Stimulated activated CD4-positive, alpha-beta T cell treated with anti-CD3 and anti-CD28 coated beads, Interleukin-15, amount 100 ng/mL, for 48 hours (primary cell): ENCODE results near the gene POLD4.
A peak's percentile ranks its signal among the peaks of the same experiment; 100 is the strongest.

Experiments
- DNase-seq, 2 donors: peaks; one replicate each; pipeline ENCODE4 v3.0.0-alpha.2; 2020; ENCODE audit warnings: low read depth in 2 of 2

POLD4 gene

DNA sequence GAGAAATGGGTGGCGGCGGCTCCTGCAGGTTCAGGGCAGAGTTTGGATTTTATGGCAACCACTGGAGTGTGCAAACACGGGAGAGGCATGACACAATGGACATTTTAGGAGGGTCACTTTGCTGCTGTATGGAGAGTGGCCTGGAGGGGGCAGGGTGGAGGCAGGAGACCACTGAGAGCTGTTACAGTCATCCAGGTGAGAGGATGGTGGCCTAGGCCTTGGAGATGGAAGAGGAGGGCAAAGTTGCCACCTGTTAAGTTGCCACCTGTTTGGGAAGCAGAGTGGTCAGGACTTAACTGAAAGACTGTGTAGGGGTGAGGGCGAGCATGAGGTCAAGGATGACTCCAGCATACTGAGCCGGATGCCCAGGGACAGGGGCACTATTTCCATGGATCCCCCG lies 36.1 kb upstream of the POLD4 start:
- DNase-seq, result no peak

DNA sequence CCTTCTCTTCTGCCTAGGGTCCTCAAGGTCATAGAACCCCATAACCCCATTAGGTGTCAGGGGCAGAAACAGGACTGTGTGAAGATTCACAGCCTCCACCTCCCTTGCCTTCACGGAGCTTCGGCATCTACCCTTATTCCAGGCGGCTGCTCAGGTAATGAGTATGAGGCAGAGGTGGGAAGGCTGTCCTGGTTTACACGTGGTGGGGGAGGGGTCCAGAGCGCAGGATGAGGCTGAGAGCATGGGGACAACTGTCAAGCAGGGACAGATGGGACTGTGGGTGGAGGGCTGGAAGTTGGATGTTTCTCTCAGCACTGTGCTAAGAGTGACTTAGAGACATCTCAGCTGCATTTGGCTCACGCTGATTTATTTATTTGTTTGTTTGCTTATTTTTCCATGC lies 34.2 kb upstream of the POLD4 start:
- no peak for DNase-seq

DNA sequence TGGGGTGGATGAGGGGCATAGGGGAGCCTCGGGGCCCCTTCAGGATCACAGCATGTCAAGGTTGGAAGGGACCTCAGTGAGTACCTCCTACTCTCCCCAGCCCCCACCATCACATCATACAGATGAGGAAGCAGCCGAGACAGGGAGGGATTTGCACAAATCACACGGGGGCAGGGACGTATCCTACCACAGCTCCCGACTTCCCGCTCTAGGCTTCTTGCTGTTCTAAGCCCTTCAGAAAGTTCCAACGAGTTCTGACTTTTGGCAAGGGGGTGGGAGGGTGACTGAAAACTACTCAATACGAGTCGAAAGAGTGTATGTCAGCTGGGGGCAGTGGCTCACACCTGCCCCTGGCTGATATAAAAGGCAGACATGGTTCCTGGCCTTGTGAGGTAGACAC lies 33.7 kb upstream of the POLD4 start:
- DNase-seq, result no peak

DNA sequence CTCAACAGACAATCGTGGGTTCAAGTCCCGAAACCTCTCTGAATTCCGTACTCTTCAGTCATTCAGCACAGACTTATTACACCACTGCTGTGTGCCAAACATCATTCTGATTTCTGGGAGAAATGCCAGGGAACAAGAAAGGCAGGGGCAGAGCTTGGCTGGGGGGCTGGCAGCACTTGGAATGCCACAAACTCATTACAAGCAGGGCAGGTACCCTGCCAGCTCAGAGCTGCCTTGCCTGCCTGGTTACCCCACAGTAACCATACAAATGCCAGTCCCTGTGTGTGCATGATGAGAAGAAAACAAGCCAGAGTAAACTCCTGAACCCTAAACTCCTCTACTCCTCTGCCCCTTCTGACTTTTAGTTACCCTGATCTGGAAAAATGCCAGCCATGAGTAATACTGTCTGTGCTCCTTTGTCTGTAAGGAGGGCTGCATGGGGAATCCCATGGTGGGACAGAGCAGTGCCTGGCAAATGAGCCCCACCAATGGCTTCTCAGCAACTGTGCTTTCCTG lies 31.6 kb upstream of the POLD4 start:
- DNase-seq, result no peak

DNA sequence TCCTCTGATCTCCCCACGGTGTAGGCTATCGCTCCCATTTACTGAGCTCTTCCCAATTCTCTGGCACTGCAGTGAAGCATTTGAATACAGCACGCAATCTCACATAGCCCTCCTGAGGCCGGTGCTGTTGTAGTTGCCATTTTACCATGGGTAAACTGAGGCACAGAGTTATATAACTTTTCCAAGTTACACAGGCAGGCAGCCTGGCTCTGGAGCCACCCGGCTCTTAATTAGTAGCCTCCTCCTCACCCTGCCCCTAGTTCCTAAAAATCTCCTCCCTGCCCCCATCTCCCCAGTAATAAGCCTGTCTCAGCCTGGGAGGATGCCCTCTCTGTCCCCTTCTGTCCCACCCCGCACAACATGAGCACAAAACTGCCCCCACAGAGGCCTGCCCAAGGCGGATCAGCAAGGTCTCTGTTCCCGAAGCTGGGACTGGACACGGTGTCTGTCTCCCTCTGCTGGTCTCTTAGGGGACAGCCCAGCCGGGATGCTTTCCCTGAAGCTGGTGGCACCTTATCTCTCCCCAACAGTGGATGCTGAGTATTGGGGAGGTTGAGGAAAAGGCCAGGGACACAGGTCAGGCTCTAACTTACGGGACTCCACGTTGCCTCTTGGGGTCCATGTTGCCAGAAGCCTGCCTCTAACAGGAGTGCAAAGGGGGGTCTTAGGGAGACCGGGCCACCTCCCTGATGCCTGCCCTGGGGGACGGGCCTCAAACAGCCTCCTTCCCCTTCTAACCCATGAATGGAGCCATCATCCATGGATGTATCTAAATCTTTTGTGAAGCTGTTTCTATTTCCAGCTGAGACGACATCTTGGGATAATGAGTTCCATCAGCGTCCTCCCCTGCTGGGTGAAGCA lies 29.2 kb upstream of the POLD4 start:
- peak; percentile 69 to 77 for DNase-seq

DNA sequence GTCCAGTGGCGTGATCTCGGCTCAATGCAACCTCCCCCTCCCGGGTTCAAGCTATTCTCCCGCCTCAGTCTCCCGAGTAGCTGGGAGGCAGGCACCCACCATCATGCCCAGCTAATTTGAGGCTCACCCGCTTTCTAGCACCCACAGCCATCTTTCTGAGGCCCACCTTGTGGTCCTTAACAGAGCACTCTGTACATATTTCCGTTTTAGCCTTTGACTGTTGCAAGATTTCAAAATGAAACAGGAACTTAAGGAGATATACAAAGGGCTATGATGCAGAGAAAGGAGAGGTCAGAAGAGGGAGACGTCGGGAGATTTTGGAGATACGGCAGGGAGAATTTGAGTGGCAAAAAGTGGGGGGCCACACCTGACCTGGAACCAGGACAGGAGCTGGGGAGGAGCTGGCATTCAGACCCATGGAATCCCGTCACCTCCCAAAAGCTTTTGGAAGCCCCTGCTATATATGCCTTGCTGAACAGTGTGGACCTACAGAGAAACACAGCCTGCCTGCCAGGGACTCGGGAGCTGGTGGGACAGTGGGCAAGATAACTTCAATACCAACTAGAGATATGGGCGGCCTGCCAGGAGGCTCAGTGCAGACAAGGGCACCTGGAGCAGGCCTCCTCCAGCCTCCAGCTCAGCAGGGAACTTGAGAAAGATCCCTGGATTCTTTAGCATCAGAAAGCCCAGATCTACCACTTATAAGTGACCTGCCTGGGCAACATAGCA lies 28.1 kb upstream of the POLD4 start:
- DNase-seq, result no peak

DNA sequence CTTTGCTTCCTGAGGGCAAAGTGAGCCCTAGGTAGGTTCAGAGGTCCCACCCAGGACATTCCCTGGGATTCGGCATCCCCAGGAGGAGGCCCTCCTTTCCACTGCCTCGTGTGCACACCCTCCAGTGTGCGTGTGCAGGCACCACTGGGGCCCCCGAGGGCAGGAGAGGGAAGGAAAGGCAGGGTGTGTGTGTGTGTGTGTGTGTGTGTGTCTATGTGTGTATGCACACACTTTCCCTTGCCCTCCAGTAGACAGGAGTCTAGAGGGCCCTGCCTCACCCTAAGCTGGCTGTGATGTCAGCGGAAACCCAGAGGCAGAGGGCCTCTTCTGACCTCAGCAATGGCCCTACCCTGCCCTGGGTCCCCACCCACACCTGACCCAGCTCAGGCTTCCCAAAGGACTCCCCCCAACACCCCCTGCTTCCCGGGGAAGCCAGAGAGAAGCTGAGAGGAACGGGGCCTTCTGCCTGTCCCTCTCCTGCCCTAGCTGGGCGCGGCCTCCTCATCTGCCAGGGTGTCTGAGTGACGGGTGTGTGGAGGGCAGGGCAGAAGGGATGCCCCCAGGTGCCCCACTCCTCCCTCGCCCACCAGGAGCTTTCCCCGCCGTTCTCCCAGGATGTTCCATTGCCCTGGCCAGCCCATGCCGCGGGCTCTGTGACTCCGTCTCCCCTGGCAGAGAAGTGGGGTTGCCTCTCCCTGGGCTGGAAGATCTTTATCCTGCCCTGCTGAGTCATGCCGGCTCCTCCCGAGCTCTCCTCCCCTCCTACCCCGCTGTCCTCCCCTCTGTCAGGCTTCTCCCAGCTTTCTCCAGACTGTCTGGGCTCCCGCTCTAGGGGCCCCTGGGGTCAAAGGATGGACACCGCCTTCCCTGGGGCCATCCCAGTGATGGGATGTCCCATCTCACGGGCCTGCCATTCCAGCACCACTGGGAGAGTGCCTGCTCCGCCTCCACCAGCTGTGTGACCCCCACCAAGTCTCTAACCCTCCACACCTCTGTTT lies 26.0 kb upstream of the POLD4 start:
- DNase-seq, result no peak

DNA sequence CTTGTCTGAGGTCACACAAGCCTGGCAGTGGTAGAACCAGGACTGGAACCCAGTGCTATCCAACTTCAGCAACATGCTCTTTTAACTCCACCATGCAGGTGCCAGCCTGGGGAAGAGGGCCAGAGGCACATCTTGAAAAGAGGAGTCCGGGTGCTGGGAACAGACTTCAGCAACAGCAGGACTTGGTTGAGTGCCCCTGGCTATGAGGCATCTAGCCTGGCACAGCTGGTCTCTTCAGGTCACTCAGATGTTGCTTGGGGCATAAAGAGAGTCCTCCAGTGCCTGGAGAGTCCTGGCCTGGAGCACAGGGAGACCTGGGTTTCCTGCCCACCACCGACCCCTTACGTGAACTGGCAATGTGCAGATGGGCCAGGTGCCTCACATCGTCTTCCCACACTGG lies 25.2 kb upstream of the POLD4 start:
- DNase-seq, result no peak

DNA sequence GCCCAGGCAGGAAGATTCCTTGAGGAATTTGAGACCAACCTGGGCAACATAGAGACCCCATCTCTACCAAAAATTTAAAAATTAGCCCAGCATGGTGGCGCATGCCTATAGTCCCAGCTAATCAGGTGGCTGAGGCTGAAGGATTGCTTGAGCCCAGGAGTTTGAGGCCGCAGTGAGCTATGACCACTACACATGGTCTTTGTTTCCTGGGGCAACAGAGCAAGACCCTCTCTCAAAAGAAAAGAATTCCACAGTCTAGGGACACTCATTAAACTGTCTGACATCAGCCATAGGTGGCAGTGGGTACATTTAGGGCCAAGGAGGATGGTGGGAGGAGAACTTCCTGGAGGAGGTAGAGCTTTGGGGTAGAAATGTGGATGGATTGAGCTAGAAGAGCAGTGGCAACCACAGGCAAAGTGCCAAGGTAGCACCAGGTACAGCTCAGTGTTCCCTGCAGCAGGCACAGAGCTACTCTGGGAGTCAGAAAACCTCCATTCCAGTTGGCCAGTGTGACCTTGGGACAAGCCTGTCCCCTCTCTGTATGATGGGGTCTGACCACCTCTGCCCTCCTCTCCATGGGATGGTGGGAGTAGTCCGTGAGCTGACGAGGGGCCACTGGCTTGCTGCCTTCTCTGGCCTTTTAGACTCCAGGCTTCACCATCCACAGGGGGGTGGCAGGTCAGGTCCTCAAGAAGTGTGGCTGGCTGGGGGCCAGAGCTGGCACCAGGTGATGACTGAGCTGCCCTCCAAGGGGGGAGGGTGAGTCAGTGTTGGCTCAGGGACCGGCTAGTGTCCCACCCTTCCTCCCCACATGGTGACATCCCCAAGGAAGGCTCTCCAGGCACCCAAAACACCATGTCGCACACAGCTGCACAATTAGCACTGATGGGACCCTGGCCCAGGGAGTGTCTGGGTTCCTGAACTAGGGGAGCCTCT lies 23.8 kb upstream of the POLD4 start:
- no peak for DNase-seq

DNA sequence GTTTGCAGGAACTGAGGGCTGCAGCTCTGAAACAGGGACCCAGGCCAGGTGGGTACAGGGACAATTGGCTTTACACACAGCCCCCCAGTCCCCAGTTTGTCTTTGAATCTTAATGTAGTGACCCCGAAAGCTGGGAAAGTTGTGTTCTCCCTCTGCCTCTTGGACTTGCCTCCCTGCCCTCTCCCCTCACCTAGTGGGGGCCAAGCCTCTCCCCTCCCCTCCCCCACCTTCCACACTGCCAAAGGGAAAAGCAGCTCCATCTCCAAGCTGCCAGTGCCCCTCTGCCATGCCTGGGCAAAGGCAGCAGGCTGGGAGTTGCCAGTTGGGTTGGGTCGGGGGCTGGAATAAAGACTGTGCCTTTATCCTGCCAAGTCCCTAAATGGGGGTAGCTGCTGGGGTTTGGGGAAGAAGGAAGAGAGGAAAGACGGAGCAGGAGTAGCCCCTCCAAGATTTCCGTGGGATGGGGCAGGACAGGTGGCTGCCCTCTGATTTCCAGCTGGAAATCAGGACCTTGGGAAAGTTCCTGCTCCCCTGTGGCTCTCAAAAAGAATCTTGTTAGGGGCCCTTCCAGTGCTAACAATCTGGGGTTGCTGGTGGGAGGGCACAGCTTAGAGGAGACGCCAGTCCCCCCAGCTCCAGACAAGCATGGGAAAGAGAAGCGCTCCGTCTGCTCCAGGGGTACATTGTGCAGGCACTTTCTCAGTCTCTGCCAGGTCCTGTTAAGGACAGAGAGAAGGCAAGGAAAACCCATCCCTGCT lies 22.9 kb upstream of the POLD4 start:
- DNase-seq, result no peak

DNA sequence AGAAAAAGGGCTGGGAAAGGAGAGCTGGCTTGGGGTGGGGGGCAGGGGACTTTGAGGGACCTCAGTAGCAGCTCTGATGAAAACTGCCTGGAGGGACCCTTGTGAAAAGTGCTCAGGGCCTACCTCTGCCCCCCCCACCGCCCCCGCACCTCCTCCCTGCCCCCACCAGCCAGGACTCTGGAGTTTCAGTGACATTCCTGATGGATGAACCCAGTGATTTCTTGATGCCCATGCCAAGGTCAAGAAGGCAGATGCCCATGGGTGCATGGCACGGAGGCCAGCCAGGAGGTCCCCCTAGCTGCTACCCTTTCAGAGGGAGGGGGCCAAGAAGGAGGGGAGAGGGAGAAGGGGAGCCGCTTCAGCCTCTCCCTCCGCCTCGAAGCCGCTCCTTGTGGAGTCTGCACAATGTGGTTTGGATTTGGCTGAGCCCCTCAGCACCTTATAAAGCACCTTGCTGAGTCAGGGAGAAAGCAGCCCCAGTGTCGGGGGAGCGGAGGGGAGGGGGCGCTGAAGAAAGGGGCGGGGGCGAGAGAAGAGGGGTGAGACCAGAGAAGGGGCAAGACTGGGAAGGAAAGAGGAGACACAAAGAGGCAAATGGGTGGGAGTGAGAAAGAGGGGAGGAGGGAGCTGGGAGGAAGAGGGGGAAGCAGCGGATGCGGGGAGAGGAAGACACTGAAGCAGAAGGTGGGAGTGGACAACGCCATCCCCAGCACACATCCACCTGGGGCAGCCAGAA lies 22.1 kb upstream of the POLD4 start:
- no peak for DNase-seq

DNA sequence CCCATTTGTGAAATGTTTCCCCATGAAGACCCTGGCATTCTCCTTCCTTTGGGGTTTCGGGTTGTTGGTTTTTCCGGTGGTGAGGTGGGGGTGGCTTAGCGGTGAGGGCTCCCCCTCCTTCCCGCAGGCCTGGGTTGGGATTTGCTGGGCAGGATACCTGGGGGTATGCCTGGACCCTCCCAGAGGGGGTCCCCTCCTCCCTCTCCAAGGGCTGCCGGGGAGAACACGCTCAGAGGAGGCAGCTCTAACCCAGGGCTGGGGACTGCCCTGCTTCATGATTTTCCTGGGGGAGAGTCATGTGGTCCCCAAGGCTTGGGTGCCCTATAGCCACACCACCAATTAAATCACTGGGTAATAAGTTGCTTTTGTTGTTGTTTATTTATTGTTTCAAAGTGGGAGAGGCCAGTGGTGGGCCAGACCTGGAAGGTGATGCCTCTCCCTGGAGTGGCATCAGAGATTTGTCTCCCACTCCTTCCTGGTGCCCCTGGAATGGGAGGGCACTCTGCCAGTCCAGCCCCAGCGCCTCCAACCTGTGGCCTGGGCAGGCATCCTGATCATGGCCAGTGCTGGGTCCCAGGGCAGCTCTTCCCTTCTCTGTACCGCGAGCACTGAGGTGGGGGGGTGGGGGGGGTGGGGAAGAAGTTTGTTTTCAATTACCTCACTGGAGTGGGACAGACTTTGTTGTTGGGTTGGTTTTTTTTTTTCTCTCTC lies 21.4 kb upstream of the POLD4 start:
- DNase-seq, result no peak

DNA sequence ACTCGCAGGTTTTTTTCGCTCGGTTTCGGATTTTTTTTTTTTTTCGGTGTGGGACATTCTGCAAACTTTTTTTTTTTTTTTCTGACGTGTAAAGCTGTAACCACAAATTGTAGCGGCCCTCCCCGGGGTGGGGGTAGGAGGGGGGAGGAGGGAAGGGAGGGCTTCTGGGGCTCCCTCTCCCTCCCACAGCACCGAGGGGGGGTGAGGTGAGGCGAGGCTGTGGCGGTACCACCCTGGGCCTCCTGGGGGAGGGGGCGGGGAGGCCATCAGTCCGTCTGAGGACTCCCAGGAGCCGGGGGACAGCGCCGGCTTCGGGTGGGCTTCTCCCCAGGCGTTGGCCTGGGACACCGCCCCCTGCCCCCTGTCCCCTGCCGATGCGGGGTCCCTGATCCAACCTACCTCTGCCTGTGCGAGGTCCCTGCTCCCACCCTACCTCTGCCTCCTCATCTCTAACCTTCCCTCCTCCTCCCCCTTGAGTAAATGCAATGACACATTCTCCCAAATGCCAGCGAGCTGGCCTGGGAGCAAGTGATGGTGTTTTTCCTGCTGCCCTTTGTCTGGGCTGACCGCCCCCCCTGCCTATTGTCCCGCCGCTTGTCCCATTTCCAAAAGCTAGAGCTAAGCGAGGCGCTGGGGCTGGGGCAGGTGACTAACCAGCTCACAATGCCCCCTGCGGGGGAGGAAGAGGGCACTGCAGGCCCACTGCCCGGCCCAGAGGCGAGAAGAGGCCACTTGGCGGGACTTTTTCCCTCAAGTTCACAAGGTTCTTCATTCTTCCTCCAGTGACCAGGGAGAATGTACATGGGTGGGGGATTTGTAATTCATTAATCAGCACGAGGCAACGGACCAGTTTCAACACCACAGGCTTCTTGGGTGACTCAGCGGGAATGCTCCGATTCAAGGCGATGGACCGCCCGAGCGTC lies 20.6 kb upstream of the POLD4 start:
- DNase-seq, result no peak

DNA sequence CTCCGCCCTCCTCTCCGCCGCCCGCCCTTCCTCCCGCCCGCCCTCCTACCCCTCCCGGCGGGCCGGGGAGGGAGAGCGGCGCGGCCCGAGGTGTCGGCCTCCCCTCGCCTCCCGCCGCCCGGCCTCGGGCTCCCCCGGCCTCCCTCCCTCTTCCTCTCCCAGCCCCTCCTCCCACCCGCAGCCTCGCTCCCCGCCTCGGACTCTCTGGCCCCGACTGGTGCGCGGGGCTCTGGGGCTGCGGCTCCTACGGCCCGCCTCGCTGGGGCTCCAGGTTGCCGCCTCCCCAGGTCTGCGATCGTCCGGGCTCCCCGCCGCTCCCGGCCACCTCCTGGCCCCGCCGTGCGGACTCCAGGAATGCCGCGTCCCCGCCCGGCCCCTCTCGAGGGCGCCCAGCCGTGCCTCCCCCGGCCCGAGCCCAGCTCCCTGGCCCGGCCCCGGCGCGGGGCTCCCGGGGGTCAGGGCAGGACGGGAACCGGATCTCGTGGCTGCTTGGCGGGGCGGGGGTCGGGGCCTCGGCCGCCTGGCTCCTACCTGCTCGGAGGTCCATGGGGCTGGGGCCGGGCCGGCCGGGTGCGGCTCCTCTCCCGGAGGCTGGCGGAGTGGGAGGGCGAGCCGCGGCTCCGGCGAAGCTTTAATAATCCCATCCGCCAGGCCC lies 19.8 kb upstream of the POLD4 start, which contains the start of gene CLCF1:
CLCF1 (minus strand) TSS at position 606 of the 655 bp plus-strand sequence; CDS start at position 547, 59 bp downstream.
- no peak for DNase-seq

DNA sequence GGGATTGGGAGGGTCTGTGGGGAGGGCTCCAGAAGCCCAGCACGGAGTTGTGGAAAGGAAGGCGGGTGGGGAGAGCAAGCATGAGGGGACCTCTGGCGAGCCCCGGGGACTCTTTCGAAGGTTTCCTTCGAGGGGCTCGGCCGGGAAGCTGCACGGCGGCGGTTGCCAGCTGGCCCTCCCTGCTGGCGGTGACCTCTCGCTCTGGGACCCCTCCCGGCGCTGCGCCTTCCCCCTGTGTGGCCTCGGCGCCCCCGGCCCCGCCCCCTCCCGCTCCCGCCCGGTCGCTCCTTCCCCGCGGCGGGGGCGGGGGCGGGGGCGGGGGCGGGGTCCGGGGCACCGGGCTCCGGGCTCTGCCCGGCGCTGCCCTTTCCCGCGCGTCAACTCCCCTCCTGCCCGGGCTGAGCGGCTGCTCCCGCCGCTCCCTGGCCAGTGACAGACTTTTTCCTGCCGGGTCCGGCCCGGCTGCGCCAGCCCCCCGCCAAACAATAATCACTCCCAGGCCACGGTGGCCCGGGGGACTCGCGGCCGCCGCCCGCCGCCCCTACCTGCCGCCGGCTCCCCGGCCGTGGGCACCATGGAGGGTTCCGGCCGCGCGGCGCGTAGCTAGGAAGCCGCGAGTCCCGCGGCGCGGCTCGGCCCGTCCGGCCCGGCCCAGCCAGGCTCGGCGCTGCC lies 19.1 kb upstream of the POLD4 start:
- no peak for DNase-seq

DNA sequence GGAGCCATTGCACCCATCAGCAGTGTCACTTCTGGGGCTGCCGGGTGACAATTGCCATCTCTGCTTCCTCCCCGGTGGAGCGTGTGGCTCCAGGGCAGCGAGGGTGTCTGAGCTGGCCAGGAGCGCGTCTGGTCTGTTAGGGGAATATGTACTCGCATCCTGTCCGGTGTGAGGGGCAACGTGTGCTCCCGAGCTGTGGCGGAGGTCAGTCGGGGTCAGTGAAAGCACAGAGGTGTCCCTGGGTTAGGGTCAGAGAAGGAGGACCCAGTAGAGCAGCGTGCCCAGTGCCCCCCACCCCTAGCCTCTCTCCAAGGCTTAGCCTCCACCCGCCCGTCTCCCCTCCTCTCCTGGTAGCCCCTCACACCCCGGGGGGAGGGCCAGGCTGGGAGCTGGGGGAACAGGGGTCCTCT lies 18.6 kb upstream of the POLD4 start:
- no peak for DNase-seq
